Stimulated activated CD8-positive, alpha-beta memory T cell treated with anti-CD3 and anti-CD28 coated beads, Interleukin-15, amount 100 ng/mL, for 48 hours (primary cell): ENCODE results near the gene PRKCD.
A peak's percentile ranks its signal among the peaks of the same experiment; 100 is the strongest.

ENCODE experiments used
- DNase-seq, 2 donors: peaks; one replicate each; pipeline ENCODE4 v3.0.0-alpha.2; 2020; ENCODE audit warnings: low read depth in 2 of 2

PRKCD gene

DNA sequence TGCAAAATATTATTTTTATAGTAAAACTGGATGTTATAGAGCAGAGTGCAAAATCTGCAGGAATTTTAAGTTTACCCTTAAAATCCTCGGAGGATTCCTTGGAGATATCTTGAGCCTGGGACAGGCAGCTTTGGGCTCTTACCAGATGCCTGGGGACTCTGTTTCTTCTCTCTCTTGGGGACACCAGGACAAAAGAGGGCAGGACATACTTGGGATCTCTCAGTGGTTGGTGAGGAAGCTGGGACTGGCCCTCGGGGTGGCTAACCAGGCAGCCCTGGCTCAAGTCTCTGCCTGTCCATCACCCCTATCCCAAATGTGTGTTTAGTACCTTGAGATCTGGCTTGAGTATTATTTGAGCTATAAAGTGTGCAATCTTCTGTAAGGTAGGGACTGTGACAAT lies 56.2 kb downstream of the PRKCD start:
- no peak for DNase-seq

GRCh38 chr3:53218131-53218530 lies 57.1 kb downstream of the PRKCD start:
- no peak for DNase-seq

DNA sequence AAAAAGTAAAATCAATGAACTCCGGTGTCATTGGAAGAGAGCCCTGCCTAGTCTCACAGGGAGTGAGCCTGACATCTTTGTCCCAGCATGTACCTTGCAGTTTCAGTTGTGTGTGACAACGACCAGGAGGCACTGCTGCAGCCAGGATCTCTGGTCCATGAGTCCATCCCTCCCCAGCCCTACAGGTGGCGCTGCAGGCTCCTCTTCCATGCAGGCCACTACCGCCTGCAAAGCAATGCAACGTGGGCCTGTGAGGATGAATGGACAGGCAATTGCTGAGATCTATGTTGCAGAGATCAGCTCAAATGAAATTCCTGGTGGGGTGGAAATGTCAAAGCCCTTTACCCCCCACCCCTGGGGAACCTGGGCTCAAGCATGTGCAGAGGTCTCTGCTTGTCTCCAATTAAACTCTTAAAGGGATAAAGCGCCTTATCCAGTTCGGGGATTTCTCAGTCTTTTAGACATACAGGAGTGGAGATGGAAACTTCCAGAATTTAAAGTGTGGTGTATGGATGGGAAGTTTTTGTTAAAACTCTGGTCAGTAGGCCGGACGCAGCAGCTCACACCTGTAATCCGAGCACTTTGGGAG lies 59.0 kb downstream of the PRKCD start:
- peak; percentile 66 to 70 for DNase-seq

GRCh38 chr3:53221345-53221744 lies 60.3 kb downstream of the PRKCD start:
- no peak for DNase-seq

DNA sequence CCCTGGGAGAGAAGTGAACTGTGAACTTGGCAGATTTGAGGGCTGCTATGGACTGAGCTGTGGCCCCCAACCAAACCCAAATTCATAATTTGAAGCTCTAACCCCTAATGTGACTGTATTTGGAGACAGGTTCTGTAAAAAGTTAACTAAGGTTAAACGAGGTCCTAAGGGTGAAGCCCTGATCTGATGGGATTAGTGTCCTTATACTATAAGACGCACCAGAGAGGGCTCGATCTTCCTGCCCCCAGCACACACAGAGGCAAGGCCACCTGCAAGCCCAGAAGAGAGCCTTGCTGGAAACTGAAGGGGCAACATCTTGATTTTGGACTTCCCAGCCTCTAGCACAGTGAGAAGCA lies 60.8 kb downstream of the PRKCD start:
- DNase-seq: no peak

- no peak for DNase-seq
Observed at GRCh38 chr3:53222183-53222901, 61.3 kb downstream of the PRKCD start.

GRCh38 chr3:53223025-53223424 lies 62.0 kb downstream of the PRKCD start:
- DNase-seq: no peak

DNA sequence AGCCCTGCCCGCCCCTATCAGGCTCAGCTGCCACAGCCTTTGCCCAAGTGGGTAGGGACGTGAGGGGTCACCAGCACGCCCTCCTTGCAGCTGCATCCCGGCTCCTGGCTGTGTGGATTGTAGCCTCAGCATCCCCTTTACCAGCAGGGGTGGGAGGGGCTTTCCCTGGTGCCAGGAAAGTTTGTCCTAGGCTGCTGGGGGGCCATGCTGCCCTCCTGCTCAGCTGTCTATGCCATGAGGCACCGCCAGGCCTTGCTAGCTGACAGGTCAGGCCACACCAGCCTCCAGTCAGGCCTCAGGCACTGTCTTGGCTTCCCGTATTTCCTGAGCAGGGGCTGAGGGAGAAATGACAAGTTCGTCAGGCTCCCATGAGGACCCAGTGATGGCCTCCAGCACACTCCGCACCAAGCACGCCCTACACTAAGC lies 62.5 kb downstream of the PRKCD start:
- no peak for DNase-seq

DNA sequence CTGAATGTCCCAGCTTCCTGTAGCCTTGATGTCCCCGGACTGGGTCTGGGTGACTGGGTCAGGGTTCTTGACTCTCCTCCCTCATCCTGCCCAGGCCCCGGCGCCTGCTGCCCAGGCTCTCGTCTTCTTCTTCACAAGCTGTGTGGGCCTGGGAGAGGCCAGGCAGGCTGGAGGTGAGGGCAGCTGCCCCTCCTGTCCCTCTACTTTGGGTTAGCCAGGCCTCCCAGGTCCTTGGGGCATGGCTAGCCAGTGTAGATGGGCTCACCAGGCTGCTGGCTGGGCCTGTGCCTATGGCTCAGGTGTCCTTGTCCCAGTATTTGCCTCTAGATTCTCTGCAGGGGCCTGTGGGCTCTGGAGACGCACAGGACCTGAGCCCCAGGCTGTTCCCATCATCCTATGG lies 63.0 kb downstream of the PRKCD start:
- DNase-seq: no peak

GRCh38 chr3:53224536-53224935 lies 63.5 kb downstream of the PRKCD start:
- DNase-seq: no peak

- no peak for DNase-seq
Observed at GRCh38 chr3:53225181-53225580, 64.2 kb downstream of the PRKCD start.

GRCh38 chr3:53225651-53226050 lies 64.6 kb downstream of the PRKCD start:
- DNase-seq: no peak

- no peak for DNase-seq
Observed at GRCh38 chr3:53226142-53226840, 65.3 kb downstream of the PRKCD start.

- DNase-seq: no peak
Observed at GRCh38 chr3:53226841-53227407, 65.9 kb downstream of the PRKCD start.

GRCh38 chr3:53227993-53228885 lies 67.2 kb downstream of the PRKCD start:
- DNase-seq: no peak

DNA sequence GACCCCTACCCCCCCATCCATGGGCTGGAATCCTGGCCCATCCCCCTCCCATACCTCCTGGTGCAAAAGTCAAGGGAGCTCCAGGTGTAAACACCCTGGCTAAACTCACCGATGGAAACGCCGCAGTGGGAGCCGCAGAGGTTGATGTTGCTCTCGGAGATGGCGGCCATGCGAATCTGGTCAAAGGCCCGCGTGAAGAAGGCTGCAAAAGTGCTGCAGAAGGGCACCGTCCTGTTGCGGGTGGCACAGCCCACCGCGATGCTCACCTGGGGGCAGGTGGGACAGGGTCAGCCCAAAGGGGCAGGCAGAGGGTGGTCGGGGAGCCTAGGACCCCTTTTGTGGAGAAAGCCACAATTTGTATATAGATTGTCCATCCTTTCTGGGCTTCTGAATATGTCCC lies 68.2 kb downstream of the PRKCD start:
- DNase-seq: no peak

- DNase-seq: no peak
Observed at GRCh38 chr3:53229606-53230005, 68.6 kb downstream of the PRKCD start.

- no peak for DNase-seq
Observed at GRCh38 chr3:53230041-53230621, 69.1 kb downstream of the PRKCD start.

GRCh38 chr3:53230789-53231188 lies 69.8 kb downstream of the PRKCD start:
- no peak for DNase-seq

DNA sequence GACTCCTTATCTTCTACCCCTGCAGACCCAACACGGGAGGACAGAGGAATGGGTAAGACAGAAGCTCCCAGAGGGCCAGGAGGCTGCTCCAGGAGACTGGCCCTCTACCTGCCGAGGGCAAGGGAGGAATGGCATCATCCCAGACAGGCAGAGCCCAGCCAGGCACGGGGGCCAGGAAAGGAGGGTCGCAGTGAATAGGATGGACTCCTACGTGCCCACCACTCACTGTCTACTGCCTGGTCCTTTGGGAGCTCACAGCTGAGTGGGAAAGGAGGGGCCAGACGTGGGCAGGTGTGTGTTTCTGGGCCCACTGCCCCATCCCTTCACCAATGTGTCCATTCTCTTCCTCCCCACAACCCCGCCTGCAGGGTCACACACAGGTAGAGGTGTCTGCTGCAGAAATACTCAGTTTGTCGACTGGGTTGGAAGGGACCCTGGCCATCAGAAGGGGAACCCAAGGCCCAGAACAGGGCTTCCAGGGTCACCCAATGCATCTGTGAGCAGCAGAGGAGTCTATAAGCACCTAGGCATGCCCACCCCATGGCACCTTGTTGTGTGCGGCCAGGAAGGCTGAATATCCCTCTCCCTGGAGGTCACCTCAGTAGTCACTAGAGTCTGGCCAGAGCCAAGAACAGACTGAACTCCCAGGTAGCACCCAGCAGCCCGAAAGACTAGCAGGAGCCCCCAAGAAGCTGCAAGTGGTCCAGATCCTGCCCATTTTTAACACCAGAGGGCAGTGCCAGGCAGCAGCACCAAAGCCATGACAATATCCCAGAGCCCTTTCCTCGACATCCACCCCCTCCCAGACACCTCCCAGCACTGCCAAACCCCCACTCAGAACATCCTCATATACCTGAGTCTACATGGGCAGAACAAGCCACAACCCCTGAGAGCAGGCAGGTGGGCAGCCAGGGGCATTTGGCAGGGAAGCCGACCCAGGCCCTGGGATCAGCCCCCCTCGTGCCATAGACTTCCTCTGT lies 70.8 kb downstream of the PRKCD start:
- DNase-seq: no peak
